Muscle of back (tissue), 10 donors: Measurements from ENCODE around the gene JADE2. TPM values are rescaled to one million over a fixed set of nuclear protein-coding genes. Genes with fewer than 3 reads are reported as not detected.

Experiments
- polyA plus RNA-seq, 10 donors: library from polyadenylated mRNA; unstranded; fragments of 120-200 nt; gene quantifications; one replicate each; pipeline ENCODE4 v1.2.1, GENCODE V29; 2013; ENCODE audit not compliant: insufficient read length in 10 of 10

JADE2 gene
- polyA plus RNA-seq, 10 donors, result 0.70 to 3.9 (median 1.5) TPM

Other genes with a start within 250 kb of the JADE2 start
- 1 to 10 TPM; 2.4 to 5.0 (median 4.2) TPM for gene CDKL3, start 158.5 kb upstream of the JADE2 start, polyA plus RNA-seq
- 100 to 1,000 TPM; 152 to 190 (median 166) TPM for gene UBE2B, start 154.1 kb upstream of the JADE2 start, polyA plus RNA-seq
- 10 to 100 TPM; 20.9 to 29.7 (median 25.7) TPM for gene CDKN2AIPNL, start 113.8 kb upstream of the JADE2 start, polyA plus RNA-seq
- gene SAR1B, start 107.2 kb downstream of the JADE2 start, polyA plus RNA-seq, result 10 to 100 TPM; 26.5 to 48.1 (median 34.7) TPM
- gene SEC24A, start 123.1 kb downstream of the JADE2 start, polyA plus RNA-seq, result 10 to 100 TPM; 16.5 to 26.0 (median 21.5) TPM
- 10 to 100 TPM; 44.1 to 58.9 (median 55.4) TPM for gene CAMLG, start 212.9 kb downstream of the JADE2 start, polyA plus RNA-seq
- 10 to 100 TPM; 42.8 to 66.9 (median 54.8) TPM for gene DDX46, start 233.1 kb downstream of the JADE2 start, polyA plus RNA-seq